Osteocyte (in vitro differentiated cells): ENCODE data around the gene USP49. TPM values are rescaled to one million over a fixed set of nuclear protein-coding genes. Genes with fewer than 3 reads are reported as not detected.

Experiments
- DNase-seq: peaks from one replicate; pipeline ENCODE4 v3.0.0; 2021; ENCODE audit warnings: mixed read lengths; ENCODE audit not compliant: unreplicated experiment; ENCODE audit errors: extremely low spot score
- H3K27ac Mint-ChIP-seq: one replicate; pipeline ENCODE4 v1.8.0; 2021; ENCODE audit warnings: mild to moderate bottlenecking, mixed read lengths; ENCODE audit not compliant: unreplicated experiment
- H3K27me3 Mint-ChIP-seq: one replicate; pipeline ENCODE4 v1.8.0; 2021; ENCODE audit warnings: mixed read lengths; ENCODE audit not compliant: unreplicated experiment
- H3K36me3 Mint-ChIP-seq: one replicate; pipeline ENCODE4 v1.8.0; 2021; ENCODE audit warnings: mixed read lengths; ENCODE audit not compliant: unreplicated experiment
- H3K4me1 Mint-ChIP-seq: one replicate; pipeline ENCODE4 v1.8.0; 2021; ENCODE audit warnings: mixed read lengths; ENCODE audit not compliant: unreplicated experiment
- H3K4me3 Mint-ChIP-seq: one replicate; pipeline ENCODE4 v1.8.0; 2021; ENCODE audit warnings: mild to moderate bottlenecking, moderate library complexity, mixed read lengths; ENCODE audit not compliant: unreplicated experiment
- H3K9me3 Mint-ChIP-seq: one replicate; pipeline ENCODE4 v1.8.0; 2021; ENCODE audit warnings: mixed read lengths; ENCODE audit not compliant: unreplicated experiment
- total RNA-seq: library from RNA; stranded (reverse); gene quantifications from 2 replicates; pipeline ENCODE4 v1.2.1, GENCODE V29; 2021
- TF ChIP-seq, protein P1 (sequence below): fragments of 200-600 bp; sonication (generic); IDR thresholded peaks from 2 replicates; pipeline ENCODE4 v1.5.0; 2021; ENCODE audit warnings: antibody characterized with exemption, mild to moderate bottlenecking, moderate library complexity

The USP49 gene
- total RNA-seq, 1 donor from 2014 or later = 5.2 TPM

DNA sequence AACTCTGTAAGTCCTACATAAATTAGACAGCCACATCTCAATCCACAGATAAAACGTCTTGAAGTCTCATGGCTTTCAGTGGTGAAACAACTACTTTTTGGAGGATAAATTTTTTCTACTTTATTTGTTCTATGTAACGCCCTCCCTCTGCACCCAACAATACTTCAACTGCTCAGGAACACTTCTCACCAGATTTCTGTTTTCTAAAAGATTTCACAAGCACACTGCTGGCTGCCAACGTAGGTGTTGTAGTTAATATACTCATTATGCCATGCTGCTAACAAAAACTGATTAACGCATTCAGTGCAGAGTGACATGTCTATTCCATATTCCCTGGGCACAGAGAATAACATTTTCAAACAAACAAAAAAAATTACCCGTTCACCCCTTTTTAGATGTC is 10.2 kb downstream of the USP49 start:
- no peak for DNase-seq
- Mint-ChIP-seq H3K4me1 (peaks cover 5% of the 10 kb centered on the region), H3K36me3 (peaks cover 1% of the 10 kb centered on the region), H3K4me3 (no peak overlapping the region), H3K9me3 (no peaks in the 10 kb centered on the region), H3K27ac (no peak overlapping the region), H3K27me3 (no peaks in the 10 kb centered on the region)
- TF ChIP-seq, protein P1, sequence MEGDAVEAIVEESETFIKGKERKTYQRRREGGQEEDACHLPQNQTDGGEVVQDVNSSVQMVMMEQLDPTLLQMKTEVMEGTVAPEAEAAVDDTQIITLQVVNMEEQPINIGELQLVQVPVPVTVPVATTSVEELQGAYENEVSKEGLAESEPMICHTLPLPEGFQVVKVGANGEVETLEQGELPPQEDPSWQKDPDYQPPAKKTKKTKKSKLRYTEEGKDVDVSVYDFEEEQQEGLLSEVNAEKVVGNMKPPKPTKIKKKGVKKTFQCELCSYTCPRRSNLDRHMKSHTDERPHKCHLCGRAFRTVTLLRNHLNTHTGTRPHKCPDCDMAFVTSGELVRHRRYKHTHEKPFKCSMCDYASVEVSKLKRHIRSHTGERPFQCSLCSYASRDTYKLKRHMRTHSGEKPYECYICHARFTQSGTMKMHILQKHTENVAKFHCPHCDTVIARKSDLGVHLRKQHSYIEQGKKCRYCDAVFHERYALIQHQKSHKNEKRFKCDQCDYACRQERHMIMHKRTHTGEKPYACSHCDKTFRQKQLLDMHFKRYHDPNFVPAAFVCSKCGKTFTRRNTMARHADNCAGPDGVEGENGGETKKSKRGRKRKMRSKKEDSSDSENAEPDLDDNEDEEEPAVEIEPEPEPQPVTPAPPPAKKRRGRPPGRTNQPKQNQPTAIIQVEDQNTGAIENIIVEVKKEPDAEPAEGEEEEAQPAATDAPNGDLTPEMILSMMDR = no peak

DNA sequence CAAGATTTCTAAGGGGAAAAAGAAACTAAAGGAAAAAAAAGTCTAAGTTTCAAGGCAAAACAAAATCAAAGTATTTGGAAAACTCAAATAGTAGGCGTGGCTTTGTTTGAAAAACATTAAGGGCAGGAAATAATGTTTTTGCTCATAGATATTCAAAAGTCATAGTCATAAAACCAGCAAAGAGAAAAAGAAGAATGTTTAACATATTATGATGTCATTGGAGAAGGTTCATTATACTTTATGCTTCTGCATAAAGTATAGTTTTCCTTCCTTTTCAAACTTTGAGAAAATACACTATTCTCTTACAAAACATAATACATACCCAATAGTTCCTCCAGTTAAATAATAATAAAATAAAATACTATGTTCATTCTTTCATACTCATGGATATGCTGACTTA is 13.7 kb downstream of the USP49 start:
- no peak overlapping the region for H3K27ac Mint-ChIP-seq
- TF ChIP-seq, protein P1 = no peak
- no peaks in the 10 kb centered on the region for H3K27me3 Mint-ChIP-seq
- DNase-seq = no peak
- no peaks in the 10 kb centered on the region for H3K9me3 Mint-ChIP-seq
- H3K4me3 Mint-ChIP-seq = no peak overlapping the region
- peaks cover 18% of the 10 kb centered on the region for H3K4me1 Mint-ChIP-seq
- H3K36me3 Mint-ChIP-seq = peaks cover 1% of the 10 kb centered on the region

DNA sequence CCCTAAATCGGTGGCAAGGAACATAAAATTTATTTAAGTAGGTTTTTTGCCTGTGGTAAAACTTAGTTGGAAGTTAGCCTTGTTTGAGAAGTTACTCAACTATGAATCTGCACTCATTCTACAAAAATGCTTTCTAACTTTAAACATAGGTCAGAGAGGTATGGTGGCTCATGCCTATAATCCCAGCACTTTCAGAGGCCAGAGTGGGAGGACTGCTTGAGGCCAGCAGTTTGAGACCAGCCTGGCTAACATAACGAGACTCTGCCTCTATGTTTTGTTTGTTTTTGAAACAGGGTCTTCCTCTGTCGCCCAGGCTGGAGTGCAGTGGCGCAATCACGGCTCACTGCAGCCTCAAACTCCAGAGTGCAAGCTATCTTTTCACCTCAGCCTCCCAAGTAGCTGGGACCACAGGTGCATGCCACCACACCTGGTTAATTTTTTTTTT is 16.2 kb downstream of the USP49 start:
- peak overlapping the region; percentile 14 for H3K27ac Mint-ChIP-seq
- no peaks in the 10 kb centered on the region for H3K9me3 Mint-ChIP-seq
- H3K36me3 Mint-ChIP-seq = peaks cover 1% of the 10 kb centered on the region
- no peaks in the 10 kb centered on the region for H3K27me3 Mint-ChIP-seq
- TF ChIP-seq, protein P1 = no peak
- DNase-seq = no peak
- H3K4me1 Mint-ChIP-seq = peaks cover 18% of the 10 kb centered on the region
- no peak overlapping the region for H3K4me3 Mint-ChIP-seq

DNA sequence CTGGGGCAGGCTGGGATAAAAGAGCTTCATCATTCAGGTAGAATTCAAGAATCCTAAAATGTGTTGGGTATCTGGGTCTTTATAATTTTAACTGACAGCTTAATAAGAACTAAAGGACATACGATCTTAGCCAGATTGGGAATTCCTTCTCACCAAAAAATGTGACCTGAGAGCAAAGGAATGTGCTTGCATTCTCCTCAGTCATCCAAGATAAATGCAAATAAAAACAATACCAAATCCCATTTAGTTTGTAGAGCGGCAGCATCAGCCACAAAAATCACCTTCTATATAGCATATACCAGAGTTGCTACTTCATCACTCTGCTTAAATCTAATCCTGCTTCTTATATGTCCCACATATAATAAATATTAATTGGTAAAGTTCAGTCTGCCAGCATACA is 16.9 kb downstream of the USP49 start:
- Mint-ChIP-seq H3K27me3 (no peaks in the 10 kb centered on the region), H3K4me1 (peaks cover 18% of the 10 kb centered on the region), H3K9me3 (no peaks in the 10 kb centered on the region), H3K27ac (no peak overlapping the region), H3K4me3 (no peak overlapping the region), H3K36me3 (peaks cover 1% of the 10 kb centered on the region)
- TF ChIP-seq, protein P1 = no peak
- no peak for DNase-seq

DNA sequence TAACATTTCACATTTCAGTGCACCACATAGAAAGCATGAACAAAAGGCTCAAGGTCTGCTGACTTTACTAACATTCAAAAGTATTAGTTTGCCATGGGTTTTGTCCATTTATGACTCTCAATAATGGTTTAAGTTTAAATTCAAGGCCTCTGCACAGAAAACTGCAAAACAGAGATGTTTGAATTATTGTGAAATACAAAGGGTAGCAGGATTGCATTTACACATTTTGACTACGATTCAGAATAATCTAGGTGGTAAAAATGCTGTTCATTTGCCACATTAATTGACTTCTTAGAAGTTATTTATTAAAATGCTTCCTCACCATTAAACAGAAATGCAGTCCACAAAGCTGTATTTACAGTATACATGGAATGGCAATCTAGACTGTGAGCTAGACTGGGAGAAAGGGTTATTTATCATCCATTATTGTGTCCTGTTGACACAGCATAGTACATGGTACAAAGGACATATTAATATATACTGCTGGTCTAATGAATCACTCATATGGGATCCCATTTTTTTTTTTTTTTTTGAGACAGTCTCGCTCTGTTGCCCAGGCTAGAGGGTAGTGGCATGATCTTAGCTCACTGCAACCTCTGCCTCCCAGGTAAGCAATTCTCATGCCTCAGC is 18.0 kb downstream of the USP49 start:
- no peak for DNase-seq
- Mint-ChIP-seq H3K27ac (no peak overlapping the region), H3K4me3 (no peak overlapping the region), H3K9me3 (no peaks in the 10 kb centered on the region), H3K27me3 (no peaks in the 10 kb centered on the region), H3K4me1 (peaks cover 18% of the 10 kb centered on the region), H3K36me3 (peaks cover 1% of the 10 kb centered on the region)
- TF ChIP-seq, protein P1 = no peak
